Hepatocyte (in vitro differentiated cells): ENCODE measurements around the gene HOXD12.
A peak's percentile ranks its signal among the peaks of the same experiment; 100 is the strongest.

ENCODE experiments used
- EZH2 ChIP-seq: fragments of 200-600 bp; sonication (generic); IDR thresholded peaks from 2 replicates; pipeline ENCODE4 v1.6.1; 2016; ENCODE audit warnings: antibody characterized with exemption, mild to moderate bottlenecking, borderline replicate concordance
- TF ChIP-seq, protein P1 (sequence below): fragments of 200-600 bp; sonication (generic); IDR thresholded peaks from 2 replicates; pipeline ENCODE4 v1.5.1; 2016; ENCODE audit warnings: antibody characterized with exemption, mild to moderate bottlenecking; ENCODE audit not compliant: poor library complexity

DNA sequence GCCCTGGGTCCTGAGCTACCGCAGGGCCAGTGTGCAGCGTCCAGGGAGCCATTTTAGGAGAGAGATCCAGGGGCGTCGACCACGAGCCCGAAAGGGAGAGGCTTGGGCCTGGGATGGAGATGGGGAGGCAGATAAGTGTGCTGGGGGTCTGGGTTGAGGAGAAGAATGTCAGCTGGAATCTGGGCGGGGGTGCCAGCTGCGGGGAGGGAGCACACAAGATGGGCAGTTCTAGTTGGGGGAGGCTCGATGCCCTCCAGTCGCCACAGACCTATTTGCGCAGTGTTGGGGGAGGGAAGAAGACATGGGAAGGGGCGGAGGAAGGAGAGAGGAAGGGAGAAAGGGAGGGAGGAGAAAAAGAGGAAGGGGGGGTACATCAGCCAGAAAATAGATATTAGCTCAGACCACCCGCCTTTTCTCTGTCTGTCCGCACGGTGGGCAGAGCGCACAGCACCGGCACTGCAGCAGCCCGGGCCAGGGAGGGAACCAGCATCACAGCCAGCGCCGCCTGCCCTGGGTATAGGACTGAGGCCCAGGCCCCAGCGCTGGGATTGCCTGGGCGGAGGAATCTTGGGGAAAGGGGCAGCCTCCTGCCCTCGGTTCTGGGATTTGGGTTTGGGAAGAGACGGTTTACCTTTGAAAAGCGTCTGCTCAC is 5.6 kb downstream of the HOXD12 start:
- TF ChIP-seq EZH2 = peak; percentile 51
- TF ChIP-seq, protein P1, sequence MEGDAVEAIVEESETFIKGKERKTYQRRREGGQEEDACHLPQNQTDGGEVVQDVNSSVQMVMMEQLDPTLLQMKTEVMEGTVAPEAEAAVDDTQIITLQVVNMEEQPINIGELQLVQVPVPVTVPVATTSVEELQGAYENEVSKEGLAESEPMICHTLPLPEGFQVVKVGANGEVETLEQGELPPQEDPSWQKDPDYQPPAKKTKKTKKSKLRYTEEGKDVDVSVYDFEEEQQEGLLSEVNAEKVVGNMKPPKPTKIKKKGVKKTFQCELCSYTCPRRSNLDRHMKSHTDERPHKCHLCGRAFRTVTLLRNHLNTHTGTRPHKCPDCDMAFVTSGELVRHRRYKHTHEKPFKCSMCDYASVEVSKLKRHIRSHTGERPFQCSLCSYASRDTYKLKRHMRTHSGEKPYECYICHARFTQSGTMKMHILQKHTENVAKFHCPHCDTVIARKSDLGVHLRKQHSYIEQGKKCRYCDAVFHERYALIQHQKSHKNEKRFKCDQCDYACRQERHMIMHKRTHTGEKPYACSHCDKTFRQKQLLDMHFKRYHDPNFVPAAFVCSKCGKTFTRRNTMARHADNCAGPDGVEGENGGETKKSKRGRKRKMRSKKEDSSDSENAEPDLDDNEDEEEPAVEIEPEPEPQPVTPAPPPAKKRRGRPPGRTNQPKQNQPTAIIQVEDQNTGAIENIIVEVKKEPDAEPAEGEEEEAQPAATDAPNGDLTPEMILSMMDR = no peak
